ENCODE results near the gene CDK5.

GRCh38 chr7:151012031-151012692 lies 45.5 kb downstream of the CDK5 start:
- TF ChIP-seq POLR2A (IDR thresholded peaks at IDR 0.05) = no peak
- TF ChIP-seq CTCF (IDR thresholded peaks at IDR 0.05) = no peak
- TF ChIP-seq POLR2AphosphoS5 (IDR thresholded peaks at IDR 0.05; ENCODE audit: insufficient read depth in 1 of 2, low read depth in 1 of 2) = no peak

Data from vagina (tissue), 2 donors.